K562 (cell line): ENCODE data around the gene DNMBP. TPM values are rescaled to one million over a fixed set of nuclear protein-coding genes. Genes with fewer than 3 reads are reported as not detected.

ENCODE experiments used
- ATF1 ChIP-seq, 2 experiments: fragments of 450-650 bp in 1 of 2; IDR thresholded peaks; 2 replicates each; pipeline ENCODE4 v1.6.1; 2016; ENCODE audit warnings: missing compliant biosample characterization in 1 of 2, missing genetic modification characterization in 1 of 2
- BRD9 ChIP-seq: fragments of 450-650 bp; IDR thresholded peaks from 2 replicates; pipeline ENCODE4 v1.6.1; 2018; ENCODE audit warnings: low read depth; ENCODE audit not compliant: partially characterized antibody
- CEBPB ChIP-seq: fragments of 450-650 bp; IDR thresholded peaks from 2 replicates; pipeline ENCODE4 v1.6.1; 2016; ENCODE audit warnings: missing genetic modification characterization, missing compliant biosample characterization
- CREM ChIP-seq: IDR thresholded peaks from 2 replicates; pipeline ENCODE4 v1.6.1; 2014; ENCODE audit warnings: antibody characterized with exemption, low read depth
- CTBP1 ChIP-seq: fragments of 450-650 bp; IDR thresholded peaks from 2 replicates; pipeline ENCODE4 v1.6.1; 2016; ENCODE audit warnings: borderline replicate concordance
- CXXC5 ChIP-seq: fragments of 250-450 bp; sonication (Bioruptor Pico); IDR thresholded peaks from 2 replicates; pipeline ENCODE4 v1.8.0; 2022; ENCODE audit warnings: inconsistent platforms, mild to moderate bottlenecking, moderate library complexity
- EHMT2 ChIP-seq: fragments of 450-650 bp; IDR thresholded peaks from 2 replicates; pipeline ENCODE4 v1.6.1; 2018; ENCODE audit warnings: antibody characterized with exemption
- GABPB1 ChIP-seq: sonication (generic); formaldehyde crosslinking; IDR thresholded peaks from 2 replicates; pipeline ENCODE4 v1.8.0; 2022; ENCODE audit warnings: mild to moderate bottlenecking, missing genetic modification reagents
- MAZ ChIP-seq, 2 experiments: fragments of 450-650 bp in 1 of 2; sonication (generic) in 1 of 2; formaldehyde crosslinking; IDR thresholded peaks in 1 of 2; conservative IDR thresholded peaks in 1 of 2; 2 replicates each; pipeline versions ENCODE4 v1.4.0 to v1.5.0; 2020; ENCODE audit warnings: mild to moderate bottlenecking in 1 of 2, missing genetic modification reagents in 1 of 2
- PRPF4 ChIP-seq: fragments of 200-400 bp; formaldehyde crosslinking; IDR thresholded peaks from one replicate; pipeline ENCODE4 v1.6.1; 2017; ENCODE audit warnings: low read length, low read depth, mild to moderate bottlenecking; ENCODE audit not compliant: insufficient read depth, poor library complexity, severe bottlenecking
- SLC30A9 ChIP-seq: fragments of 250-450 bp; sonication (Bioruptor Pico); IDR thresholded peaks from 2 replicates; pipeline ENCODE4 v1.8.0; 2022; ENCODE audit warnings: mild to moderate bottlenecking, moderate library complexity
- ZNF79 ChIP-seq: fragments of 250-450 bp; sonication (Bioruptor Pico); IDR thresholded peaks from 2 replicates; pipeline ENCODE4 v1.4.0; 2020; ENCODE audit warnings: low read depth, mild to moderate bottlenecking, moderate library complexity
- polyA plus RNA-seq, 8 experiments: library from polyadenylated mRNA; depleted of rRNA in 4 of 8; stranded (reverse) in 5 of 8; unstranded in 3 of 8; fragments of >200 nt; fragmentation: Nextera tagmentation in 2 of 8; fragmentation: Illumina TruSeq in 1 of 8; extraction: Ambion mirVana in 2 of 8; extraction: Trizol in 1 of 8; gene quantifications; 2 replicates each; pipeline versions ENCODE4 v1.2.1 to v1.2.3, GENCODE V29; 2011 to 2014; ENCODE audit warnings: inconsistent platforms in 1 of 8, missing spikeins in 1 of 8
- total RNA-seq, 7 experiments: library from RNA; depleted of rRNA in 6 of 7; stranded (reverse); fragments of >200 nt in 6 of 7; fragmentation: Illumina TruSeq in 2 of 7; extraction: Trizol in 2 of 7; gene quantifications; 2 replicates each; pipeline versions ENCODE4 v1.2.1 to v1.2.3, GENCODE V29; 2011 to 2021; ENCODE audit warnings: low replicate concordance in 1 of 7
- TF ChIP-seq, protein P1 (sequence below): fragments of 450-650 bp; formaldehyde crosslinking; IDR thresholded peaks from 2 replicates; pipeline ENCODE4 v1.4.0; 2020; ENCODE audit warnings: mild to moderate bottlenecking, moderate library complexity
- TF ChIP-seq, protein P2 (sequence below), 2 experiments: fragments of 450-650 bp; formaldehyde crosslinking in 1 of 2; IDR thresholded peaks; 2 replicates each; pipeline versions ENCODE4 v1.4.0 to v1.6.1; 2014 to 2020; ENCODE audit warnings: mild to moderate bottlenecking in 2 of 2, borderline replicate concordance in 1 of 2, low read depth in 1 of 2
- TF ChIP-seq, protein P3 (sequence below), 2 experiments: fragments of 450-650 bp in 1 of 2; sonication (generic) in 1 of 2; formaldehyde crosslinking in 1 of 2; IDR thresholded peaks in 1 of 2; conservative IDR thresholded peaks in 1 of 2; 2 replicates each; pipeline versions ENCODE4 v1.6.1 to v1.8.1; 2016 to 2023; ENCODE audit warnings: mild to moderate bottlenecking in 2 of 2, moderate library complexity in 2 of 2, inconsistent platforms in 1 of 2, missing genetic modification reagents in 1 of 2

Gene DNMBP
- total and polyA plus RNA-seq, 9 of the 15 experiments (the other 6 are each of a cell fraction or from before 2014, with no cell fraction given) = 0.83 to 3.7 (median 2.2) TPM

DNA sequence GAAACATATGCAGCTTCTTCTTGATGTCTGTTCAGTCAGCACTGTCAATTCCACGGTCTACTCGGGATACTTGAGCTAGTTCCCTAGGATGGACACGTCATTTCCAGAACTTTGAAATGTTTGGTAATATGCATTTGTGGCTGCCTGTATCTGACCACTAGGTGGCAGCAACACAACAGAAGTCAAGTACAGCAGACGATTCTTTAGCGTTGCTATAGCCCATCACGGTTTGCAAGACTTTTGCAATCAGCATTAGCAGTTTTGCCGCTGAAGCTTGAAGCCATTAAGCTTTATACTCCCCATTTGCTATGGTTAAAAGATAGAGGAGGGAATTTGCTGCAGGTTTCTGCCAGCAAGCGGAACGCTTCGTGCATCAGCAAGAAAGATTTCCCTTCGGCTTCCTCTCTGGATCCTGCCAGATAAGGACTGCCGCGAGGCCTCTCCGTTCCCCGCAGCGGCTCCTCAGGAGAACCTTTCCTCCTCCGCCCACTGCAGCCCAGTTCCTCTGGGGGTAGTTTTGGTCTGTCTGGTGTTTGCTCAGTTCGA lies 163.8 kb downstream of the DNMBP start (continued):
- TF ChIP-seq, protein P1, sequence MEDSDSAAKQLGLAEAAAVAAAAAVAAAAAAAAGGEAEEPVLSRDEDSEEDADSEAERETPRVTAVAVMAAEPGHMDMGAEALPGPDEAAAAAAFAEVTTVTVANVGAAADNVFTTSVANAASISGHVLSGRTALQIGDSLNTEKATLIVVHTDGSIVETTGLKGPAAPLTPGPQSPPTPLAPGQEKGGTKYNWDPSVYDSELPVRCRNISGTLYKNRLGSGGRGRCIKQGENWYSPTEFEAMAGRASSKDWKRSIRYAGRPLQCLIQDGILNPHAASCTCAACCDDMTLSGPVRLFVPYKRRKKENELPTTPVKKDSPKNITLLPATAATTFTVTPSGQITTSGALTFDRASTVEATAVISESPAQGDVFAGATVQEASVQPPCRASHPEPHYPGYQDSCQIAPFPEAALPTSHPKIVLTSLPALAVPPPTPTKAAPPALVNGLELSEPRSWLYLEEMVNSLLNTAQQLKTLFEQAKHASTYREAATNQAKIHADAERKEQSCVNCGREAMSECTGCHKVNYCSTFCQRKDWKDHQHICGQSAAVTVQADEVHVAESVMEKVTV (CRISPR knock-in tag) = peak; percentile 76
- no peak for TF ChIP-seq SLC30A9 (CRISPR knock-in tag)
- 0 out of 4 replicates have a peak, but pooled peaks of 1 of the 2 experiments have one; percentile 20 for TF ChIP-seq MAZ (CRISPR knock-in tag; conservative IDR thresholded peaks at IDR 0.05 in 1 of 2, IDR thresholded peaks at IDR 0.05 in 1 of 2)
- peak; percentile 31; the same call in 1 of the 2 replicates for TF ChIP-seq CTBP1
- TF ChIP-seq ZNF79 = no peak
- peak; percentile 83 for TF ChIP-seq CEBPB (tag)
- peak; percentile 42; the same call in 1 of the 2 replicates for TF ChIP-seq CXXC5 (CRISPR knock-in tag)
- no peak for TF ChIP-seq PRPF4
- TF ChIP-seq BRD9 = no peak
- no peak for TF ChIP-seq ATF1 (CRISPR knock-in tag; IDR thresholded peaks at IDR 0.05)
- peak; percentile 57 for TF ChIP-seq ATF1 (tag; IDR thresholded peaks at IDR 0.05)
- TF ChIP-seq, protein P2, sequence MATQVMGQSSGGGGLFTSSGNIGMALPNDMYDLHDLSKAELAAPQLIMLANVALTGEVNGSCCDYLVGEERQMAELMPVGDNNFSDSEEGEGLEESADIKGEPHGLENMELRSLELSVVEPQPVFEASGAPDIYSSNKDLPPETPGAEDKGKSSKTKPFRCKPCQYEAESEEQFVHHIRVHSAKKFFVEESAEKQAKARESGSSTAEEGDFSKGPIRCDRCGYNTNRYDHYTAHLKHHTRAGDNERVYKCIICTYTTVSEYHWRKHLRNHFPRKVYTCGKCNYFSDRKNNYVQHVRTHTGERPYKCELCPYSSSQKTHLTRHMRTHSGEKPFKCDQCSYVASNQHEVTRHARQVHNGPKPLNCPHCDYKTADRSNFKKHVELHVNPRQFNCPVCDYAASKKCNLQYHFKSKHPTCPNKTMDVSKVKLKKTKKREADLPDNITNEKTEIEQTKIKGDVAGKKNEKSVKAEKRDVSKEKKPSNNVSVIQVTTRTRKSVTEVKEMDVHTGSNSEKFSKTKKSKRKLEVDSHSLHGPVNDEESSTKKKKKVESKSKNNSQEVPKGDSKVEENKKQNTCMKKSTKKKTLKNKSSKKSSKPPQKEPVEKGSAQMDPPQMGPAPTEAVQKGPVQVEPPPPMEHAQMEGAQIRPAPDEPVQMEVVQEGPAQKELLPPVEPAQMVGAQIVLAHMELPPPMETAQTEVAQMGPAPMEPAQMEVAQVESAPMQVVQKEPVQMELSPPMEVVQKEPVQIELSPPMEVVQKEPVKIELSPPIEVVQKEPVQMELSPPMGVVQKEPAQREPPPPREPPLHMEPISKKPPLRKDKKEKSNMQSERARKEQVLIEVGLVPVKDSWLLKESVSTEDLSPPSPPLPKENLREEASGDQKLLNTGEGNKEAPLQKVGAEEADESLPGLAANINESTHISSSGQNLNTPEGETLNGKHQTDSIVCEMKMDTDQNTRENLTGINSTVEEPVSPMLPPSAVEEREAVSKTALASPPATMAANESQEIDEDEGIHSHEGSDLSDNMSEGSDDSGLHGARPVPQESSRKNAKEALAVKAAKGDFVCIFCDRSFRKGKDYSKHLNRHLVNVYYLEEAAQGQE (IDR thresholded peaks at IDR 0.05; ENCODE audit: borderline replicate concordance) = peak; percentile 75; the same call in 1 of the 2 replicates
- TF ChIP-seq, protein P2 (CRISPR knock-in tag; IDR thresholded peaks at IDR 0.05; ENCODE audit: low read depth) = no peak
- TF ChIP-seq, protein P3, sequence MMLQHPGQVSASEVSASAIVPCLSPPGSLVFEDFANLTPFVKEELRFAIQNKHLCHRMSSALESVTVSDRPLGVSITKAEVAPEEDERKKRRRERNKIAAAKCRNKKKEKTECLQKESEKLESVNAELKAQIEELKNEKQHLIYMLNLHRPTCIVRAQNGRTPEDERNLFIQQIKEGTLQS (IDR thresholded peaks at IDR 0.05) = peak; percentile 20; the same call in 1 of the 2 replicates
- TF ChIP-seq, protein P3 (CRISPR knock-in tag; conservative IDR thresholded peaks at IDR 0.05) = no peak
- TF ChIP-seq EHMT2 = no peak
- 0 out of 2 replicates have a peak, but pooled peaks have one; percentile 30 for TF ChIP-seq GABPB1 (CRISPR knock-in tag)
- peak; percentile 58; the same call in 1 of the 2 replicates for TF ChIP-seq CREM
- TF ChIP-seq, all 486 proteins: peak for 21
